EH (cell line): ENCODE data around the gene LARGE1.
"Not testable (repeated sequence)": the region's sequence is repeated elsewhere in the genome, so short reads cannot be mapped to it uniquely, and the experiment has no call there.

ENCODE experiments used
- DNase-seq: peaks from one replicate; pipeline ENCODE4 v3.0.0-alpha.2; 2015; ENCODE audit warnings: low read depth

LARGE1 gene

DNA sequence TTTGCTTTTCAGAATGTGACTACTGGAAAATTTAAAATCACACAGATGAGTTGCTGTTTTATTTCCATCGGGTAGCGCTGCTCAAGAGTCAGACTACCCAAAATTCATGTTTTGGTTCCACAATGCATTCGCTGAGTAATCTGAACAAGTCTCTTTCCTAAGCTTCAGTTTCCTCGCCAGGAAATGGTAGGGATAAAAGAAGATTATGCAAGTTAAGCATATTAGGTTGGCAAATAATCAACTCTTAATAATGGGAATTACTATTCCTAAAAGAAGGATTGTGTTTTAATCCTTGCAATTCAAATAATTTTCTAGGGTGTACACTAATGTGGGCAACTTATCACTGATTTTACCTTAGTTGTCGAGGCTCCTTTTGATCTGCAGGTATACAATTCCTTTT lies 326.5 kb downstream of the LARGE1 start:
- DNase-seq: no peak

DNA sequence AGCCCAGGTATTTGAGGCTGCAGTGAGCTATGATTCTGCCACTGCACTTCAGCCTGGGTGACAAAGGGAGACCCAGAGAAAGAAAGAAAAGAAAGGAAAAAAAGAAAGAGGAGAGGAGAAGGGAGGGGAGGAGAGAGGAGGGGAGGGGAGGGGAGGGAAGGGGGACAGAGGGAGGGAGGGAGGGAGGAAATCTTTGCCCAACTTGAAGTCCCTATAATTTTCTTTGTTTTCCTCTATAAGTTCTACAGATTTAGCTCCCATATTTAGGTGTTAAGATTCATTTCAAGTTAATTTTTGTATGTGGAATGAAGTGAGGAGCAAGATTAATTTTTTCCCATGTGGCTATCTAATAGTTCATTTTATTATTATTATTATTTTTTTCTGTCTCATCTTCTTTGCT lies 328.3 kb downstream of the LARGE1 start:
- no peak for DNase-seq

DNA sequence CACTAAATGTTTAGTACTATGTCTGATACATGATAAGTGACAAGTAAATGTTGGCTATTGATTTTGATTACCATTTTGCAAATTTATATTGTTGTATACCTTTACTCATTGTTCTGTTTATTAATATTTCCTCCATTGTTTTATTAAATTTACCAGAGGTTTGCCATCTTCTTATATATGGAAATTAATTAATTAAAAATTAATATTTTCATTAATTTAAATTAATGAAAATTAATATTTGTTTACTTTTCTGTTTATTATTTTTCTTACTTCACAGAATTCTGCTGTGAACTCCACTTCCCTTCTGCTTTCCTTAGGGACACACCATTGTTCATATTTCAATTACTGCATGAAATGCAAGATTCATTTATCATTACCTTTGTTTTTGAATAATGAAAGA lies 331.0 kb downstream of the LARGE1 start:
- no peak for DNase-seq

DNA sequence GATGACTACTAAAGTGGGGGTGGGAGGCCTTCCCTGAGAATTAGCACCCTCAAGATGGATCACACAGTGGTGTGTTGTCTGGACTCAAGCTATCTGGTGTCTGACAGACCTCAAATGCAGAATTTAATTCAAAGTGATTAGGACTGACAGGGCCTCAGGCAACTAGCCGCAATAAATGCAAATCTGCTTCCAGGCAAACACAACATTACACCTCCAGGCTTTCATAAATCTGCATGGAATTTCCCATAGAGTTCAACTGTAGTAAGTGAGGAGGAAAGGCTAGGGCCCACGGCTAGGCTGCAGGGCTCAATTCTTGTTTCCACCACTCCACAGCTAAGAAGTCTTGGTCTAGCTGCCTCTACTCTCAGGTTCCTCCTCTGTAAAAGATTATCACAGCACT lies 331.4 kb downstream of the LARGE1 start:
- no peak for DNase-seq

DNA sequence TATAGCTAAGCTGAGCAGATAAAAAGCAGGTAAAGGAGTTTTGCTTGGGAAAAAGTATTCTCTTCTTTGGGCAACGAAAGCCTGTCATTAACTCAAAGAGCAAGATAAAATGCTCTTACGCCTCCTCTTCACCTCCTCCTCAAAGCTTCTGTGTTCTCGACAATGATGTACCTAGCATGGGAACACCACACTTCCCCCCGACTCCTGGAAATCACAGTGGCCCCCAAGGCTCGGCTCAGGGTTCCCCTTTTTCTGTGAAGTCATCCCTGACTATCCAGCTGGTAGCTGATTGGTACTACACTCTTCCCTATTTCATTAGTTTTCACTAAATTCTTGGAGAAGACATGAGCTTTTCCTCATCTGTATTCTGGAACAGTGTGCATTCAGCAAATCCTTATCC lies 336.1 kb downstream of the LARGE1 start:
- no peak for DNase-seq

DNA sequence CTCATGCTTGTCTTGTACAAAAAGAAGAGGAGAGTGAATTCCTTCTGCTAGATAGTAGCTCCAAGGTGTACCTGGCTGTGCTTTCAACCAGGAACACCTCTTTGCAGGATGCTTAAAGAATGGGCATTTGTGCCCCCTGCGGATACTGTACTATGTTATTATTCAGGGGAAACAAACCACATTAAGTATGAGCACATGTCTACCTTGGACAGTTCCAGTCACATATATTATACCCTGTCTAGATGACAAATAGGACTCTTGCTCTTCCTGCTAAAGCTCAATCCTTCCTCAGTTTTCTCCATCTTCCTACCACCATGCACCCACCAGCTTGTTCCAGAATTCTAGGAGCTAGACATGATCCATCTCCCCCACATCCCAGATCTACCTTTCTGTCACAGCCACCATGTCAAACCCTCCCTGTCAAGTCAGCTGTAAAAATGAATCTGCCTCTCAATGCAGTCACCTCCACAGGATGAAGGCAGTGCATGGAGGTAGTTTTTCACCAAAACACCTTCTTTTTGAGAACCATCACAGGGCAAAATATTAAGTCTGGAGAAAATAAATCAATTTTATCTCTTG lies 337.4 kb downstream of the LARGE1 start:
- no peak for DNase-seq

DNA sequence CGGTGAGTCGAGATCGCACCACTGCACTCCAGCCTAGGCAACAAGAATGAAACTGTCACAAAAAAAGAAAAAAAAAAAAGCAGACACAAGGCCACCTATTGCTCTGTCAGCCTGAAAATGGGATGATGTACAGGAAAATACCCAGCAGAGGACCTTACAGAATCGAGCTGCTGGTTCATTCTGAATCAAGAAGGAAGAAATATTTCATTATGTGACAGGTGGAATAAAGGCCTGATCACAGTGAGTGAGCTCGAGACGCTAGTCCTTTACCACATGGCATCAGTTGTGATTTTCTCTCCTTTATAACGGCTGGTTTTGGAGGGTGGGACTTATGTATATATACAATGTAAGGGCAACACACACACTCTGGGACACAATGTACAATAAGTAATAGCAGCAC lies 340.0 kb downstream of the LARGE1 start:
- no peak for DNase-seq

DNA sequence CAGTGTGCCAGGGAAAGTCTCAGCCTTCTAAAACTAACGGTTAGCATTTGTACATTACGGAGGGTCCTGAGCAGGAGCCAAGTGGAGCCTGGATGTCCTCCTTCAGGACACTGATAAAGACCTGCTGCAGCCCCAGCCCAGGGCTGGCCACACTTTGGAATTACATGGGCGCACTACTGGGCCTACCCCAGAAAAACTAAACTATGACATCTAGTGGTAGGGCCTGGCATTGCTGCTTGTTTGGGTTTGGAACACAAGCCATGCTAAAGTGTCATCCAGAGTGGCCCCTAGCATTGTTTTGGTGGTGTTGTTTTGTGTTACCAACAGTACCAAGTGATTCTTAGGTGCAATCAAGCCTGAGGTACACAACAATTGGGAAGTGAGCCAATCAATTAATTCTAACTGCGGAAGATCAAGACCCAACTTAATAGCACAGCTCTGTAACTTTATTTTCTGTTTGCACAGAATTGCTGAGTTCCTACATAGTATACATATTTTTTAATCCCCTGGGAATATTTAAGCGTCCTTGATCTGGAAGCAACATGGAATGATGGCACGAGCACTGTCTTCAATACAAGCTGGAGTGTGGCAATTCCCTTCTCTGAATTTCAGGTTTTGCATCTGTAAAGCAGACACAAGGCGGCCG lies 340.7 kb downstream of the LARGE1 start:
- DNase-seq: peak; percentile 58

DNA sequence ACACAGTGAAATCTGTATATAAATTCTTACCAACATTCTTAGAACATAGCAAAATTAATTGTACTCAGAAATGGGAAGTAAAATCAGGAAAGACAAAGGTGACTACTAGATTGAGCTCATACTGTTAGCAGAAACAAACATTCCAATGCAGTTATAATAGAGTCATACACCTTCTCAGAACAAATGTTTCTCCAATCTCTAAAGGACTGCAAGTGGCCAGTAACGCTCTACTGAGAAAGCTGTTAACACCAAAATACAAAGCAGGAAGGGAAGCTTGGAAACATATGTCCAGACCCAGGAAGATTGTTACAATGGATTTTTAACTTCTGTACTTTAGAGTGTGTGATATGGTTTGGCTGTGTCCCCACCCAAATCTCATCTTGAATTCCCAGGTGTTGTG lies 341.5 kb downstream of the LARGE1 start:
- no peak for DNase-seq

DNA sequence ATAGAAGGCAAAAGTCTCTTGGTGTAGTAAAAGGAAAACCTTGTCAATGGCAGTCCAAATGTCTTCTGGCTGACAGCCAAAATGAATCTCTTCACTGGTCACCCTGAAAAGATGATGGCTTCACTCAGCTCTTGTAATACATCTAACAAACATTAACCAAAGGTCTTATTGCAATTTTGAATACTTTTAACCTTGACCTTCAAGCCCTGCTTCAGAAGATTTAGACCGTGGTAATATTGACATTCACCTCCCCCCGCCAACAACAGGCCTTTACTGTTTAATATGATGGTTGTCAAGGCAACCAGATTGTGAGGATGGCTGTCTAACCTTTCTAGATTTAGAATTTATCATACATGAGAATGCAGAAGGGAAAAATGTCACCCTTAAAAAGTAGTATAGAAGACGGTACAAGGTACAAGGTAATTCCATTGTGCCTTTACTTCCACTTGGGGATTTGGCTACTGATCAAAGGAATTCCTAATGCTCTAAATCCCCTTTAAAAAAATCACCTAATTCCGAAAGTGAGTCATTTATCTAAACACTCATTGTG lies 342.3 kb downstream of the LARGE1 start:
- DNase-seq: no peak

DNA sequence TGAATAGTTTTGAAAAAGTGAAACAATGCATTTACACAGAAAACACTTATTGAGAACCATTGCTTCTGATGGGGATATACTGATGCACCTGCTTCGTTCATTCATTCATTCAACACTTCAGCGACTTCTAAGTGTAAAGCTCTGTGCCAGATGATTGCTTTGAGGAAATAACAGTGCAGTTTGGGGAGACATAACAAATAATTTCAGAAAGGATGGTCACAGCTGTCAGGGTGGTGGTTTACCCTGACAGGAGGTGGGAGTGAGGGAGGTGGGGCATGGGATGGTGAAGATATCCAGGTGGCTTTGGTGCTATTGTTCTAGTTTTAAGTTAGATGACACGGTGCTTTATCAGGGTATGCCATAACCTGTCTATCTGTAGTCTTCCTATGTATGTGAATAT lies 344.1 kb downstream of the LARGE1 start:
- no peak for DNase-seq

DNA sequence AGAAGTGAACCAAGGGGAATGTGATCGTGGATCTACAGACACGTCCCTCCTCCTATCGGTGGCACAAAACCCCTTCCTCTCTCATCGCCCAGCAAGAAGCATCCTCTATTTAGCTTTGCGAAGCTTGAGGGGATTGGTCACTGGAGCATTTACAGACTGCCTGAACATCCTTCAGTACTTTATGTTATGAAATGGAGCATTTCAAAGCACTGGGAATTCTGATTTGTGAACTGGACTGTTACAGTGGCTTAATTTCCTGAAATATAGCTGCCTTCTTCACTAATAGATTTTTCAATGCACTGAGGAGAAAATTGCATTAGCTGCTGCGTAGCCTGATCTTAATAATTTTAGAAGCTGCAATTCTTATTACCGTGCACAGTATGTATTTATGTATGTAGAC lies 344.5 kb downstream of the LARGE1 start:
- DNase-seq: no peak

DNA sequence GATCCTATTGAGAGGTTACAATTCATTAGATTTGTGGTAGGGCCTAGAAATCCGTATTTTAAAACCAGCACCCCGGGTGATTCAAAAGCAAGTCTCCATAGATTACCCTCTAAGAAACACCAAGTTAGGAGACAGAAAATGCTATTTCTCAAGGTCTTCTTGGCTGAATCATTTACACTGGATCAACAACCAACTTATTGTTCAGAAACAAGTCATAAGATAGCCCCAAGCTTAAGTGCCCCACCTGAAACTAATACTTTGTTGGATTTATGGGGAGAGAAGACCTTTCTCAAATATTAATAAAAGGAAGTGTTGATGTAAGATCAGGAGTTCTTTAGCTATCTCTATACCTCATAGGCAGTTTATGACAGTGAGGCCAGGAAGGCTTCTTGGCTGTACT lies 345.2 kb downstream of the LARGE1 start:
- no peak for DNase-seq

DNA sequence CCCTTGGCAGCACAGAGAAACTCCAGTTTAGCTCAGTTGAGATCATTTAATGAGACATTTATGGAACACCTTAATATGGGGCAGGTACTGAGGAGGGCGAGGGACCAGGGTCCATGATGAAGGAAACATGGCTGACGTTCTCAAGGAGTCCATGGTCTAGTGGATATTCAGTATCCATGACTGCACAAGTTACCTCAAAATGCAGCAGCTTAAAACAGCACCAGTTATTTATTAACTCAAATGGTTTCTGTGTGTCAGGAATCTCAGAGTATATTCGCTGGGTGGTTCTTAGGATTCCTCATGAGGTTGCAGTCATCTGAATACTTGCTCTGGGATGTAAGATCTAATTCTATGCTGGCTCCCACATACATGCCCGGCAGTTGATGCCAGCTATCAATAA lies 346.8 kb downstream of the LARGE1 start:
- DNase-seq: no peak

DNA sequence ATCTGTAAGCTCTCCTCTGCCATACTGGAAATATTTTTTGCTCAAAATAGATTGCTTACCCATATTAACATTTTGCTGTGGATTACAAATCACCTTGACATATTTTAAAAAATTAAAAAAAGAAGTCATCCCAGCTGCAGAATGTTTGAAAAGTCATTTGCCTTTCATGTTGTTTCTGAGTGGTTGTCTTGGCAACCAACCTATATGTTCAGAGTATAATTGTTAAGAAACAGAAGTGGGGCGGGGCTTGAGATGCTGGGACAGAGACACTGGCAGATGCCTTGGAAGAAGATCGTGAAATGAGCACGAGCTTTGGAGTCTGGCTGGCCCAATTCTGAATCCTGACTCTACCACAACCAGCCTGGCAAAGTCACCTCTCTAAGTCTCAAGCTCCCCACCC lies 348.2 kb downstream of the LARGE1 start:
- no peak for DNase-seq

DNA sequence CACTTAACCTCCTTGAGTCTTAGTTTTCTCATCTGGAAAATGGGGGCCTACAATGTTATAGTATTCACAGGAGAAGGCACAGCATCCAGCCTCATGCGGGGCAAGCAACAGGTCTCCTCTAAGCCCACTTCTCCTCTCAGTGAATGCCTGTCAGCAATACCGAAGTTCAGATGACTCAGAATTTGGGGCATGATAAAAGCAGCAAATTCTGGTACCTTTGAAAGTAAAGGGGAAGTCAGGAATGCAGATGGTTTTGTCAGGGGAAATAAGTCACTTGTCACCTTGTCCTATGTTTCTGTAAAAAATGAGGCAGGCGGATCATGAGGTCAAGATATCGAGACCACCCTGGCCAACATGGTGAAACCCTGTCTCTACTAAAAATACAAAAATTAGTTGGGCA lies 350.2 kb downstream of the LARGE1 start:
- no peak for DNase-seq

DNA sequence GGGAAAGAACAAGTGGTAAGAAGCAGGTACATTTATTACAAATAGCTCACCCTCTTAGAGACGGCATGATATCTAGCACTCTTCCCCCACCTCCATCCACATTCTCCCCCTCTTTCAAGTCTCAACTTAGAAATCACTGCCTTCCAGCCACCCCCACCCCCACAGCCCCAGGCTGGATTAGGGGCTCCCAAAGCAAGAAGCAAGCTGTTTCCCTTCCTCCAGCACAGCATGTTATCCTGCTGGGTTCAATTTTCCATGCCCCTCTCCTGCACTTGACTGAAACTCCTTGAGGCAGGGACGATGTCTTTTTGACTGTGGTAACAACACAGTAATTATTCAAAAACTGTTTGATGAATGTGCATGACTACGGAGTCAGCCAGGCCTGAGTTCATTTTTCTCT lies 350.7 kb downstream of the LARGE1 start:
- no peak for DNase-seq

DNA sequence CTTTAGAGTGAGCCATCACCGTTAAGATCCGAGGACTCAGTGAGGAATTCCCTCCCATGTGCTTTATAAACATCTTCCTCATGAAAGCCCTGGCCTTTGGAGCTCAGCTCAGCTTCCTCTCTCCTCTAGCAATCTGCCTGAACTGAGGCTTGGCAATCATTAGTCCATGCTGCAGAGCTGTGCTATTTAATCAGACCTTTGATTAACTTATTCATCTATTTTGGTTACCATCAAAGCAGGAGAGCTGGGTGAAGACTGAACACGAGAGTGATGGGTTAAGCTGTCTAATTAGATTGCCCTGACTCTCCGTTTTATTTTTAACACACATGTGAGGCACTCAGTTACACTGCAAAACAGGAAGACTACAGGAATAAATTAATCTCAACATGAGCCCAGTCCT lies 351.3 kb downstream of the LARGE1 start:
- peak; percentile 7 for DNase-seq

DNA sequence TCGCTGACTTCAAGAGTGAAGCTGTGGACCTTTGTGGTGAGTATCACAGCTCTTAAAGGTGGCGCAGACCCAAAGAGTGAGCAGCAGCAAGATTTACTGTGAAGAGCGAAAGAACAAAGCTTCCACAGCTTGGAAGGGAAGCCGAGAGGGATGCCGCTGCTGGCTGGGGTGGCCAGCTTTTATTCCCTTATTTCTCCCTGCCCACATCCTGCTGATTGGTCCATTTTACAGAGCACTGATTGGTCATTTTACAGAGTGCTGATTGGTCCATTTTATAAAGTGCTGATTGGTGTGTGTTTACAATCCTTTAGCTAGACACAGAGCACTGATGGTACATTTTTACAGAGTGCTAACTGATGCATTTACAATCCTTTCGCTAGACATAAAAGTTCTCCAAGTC lies 353.8 kb downstream of the LARGE1 start:
- not testable (repeated sequence) for DNase-seq

DNA sequence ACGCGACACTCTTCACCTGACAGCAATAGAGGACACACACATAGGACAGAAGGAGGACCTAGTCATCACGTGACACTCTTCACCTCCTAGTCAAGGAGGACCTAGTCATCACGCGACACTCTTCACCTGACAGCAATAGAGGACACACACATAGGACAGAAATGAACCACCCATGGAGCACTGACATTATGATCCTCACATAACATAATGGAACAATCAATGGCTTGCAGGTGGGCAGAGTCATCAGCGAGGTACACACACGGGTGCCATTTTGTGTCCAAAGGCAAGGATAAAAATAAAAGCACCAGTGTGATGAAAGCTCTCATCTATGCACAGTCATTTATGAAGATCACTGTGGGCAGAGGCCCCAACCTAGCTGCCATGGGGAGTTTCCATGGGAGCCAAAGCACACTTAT lies 354.7 kb downstream of the LARGE1 start:
- no peak for DNase-seq

DNA sequence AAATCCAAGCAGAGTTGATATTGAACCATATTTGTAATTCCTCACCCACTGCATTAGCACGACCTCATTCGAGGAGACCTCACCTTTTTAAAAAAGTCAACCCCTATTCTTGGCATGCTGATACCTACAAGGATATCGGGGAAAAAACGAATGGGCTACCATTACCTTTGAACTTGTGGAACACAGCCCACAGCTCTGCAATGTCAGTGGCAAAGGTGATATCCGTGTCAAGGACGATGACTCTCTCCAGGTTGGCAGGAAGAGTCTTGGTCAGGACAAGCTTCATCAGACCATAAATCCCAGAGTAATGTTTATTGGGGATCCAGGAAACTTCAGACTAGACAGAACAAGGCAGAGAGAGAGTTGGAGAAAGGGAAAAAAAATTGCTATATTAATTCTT lies 355.6 kb downstream of the LARGE1 start:
- DNase-seq: no peak

DNA sequence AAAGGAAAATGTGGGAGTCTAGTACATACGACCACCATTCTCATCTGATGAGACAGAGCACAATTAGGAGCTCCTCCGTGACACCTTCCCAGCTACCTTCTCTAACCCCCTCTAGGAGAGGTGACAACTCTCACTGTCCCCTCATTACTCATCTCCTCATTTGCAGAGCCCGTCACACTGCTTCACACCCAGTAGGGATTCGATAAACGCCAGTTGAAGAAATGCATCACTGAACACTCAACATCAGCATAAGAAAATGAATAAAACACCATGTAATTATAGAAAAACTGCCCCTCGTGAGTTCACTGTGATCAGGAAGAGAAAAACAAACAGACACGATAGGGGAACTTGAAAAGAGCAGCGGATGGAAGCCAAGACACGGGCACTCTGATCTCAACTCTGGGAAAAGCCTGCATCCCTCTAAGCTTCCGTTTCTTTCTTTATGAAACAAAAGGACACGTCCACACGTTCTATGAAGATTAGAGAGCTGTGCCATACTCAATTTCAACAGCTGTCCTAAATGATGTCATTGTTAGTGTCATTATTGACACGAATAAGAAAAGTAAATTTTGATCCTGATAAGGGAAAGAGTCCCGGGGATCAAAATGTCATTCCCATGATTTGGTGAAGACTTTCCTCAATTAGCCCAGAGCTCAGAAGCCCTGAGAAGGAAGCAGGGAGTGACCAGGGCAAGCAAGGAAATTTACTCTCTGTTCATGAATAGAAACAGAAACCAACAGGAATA lies 356.9 kb downstream of the LARGE1 start:
- DNase-seq: no peak

DNA sequence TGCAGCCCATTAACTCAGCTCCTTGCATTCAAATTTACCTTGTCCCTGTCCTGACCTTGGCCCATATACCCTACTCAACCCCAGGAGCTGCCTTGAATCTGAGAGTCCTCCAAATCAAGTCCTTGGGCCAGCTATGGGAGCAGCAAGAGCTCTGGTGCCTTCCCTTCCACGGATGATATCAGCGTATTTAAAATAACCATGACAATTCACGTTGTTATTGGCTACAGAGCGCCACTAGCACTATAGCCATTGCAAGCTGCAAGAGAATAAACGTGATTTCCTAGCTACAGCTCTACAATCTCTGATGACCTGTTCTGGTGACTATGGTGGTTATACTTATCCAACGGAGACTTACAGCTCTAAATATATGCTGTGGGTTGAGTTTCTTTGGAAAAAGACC lies 357.8 kb downstream of the LARGE1 start:
- no peak for DNase-seq
